ENCODE measurements around the gene E2F2.

Gene E2F2

DNA sequence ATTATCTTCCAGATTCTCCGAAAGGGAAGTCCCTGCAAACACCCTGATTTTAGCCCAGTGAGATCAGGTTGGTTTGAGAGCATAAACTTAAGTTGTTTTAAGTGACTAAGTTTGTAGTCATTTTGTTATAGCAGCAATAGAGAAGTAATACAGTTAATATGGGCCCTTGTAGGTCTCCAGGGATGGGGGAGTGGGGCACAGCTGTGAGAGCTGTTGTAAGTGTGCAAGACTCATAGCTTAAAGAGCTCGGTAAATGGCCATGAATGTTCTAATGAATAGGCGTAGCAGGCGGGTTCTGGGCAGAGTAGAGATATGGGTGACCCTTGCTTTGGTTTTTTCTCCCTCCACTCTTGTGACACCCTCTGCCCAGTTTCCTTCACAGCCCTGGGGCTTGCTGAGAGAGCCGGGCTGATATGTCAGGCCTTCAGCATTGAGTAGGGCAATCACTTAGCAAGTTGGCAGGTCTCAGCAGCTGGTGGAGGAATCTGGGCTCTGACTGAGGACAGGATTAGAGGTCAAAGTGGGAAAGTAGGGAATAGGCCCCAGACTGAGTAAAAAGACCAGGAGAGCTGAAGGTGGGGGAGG, 44.3 kb upstream of the E2F2 start:
- DNase-seq (ENCODE audit: low read depth): no peak
- no peak overlapping the region for H3K4me3 ChIP-seq (ENCODE audit: low read depth, low read length)
- TF ChIP-seq, protein P1, sequence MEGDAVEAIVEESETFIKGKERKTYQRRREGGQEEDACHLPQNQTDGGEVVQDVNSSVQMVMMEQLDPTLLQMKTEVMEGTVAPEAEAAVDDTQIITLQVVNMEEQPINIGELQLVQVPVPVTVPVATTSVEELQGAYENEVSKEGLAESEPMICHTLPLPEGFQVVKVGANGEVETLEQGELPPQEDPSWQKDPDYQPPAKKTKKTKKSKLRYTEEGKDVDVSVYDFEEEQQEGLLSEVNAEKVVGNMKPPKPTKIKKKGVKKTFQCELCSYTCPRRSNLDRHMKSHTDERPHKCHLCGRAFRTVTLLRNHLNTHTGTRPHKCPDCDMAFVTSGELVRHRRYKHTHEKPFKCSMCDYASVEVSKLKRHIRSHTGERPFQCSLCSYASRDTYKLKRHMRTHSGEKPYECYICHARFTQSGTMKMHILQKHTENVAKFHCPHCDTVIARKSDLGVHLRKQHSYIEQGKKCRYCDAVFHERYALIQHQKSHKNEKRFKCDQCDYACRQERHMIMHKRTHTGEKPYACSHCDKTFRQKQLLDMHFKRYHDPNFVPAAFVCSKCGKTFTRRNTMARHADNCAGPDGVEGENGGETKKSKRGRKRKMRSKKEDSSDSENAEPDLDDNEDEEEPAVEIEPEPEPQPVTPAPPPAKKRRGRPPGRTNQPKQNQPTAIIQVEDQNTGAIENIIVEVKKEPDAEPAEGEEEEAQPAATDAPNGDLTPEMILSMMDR (IDR thresholded peaks at IDR 0.05; ENCODE audit: control insufficient read depth, extremely low read depth, insufficient read depth): no peak

- TF ChIP-seq, protein P1 (IDR thresholded peaks at IDR 0.05; ENCODE audit: control insufficient read depth, extremely low read depth, insufficient read depth): no peak
- no peak overlapping the region for H3K4me3 ChIP-seq (ENCODE audit: low read depth, low read length)
- no peak for DNase-seq (ENCODE audit: low read depth)
Measured at GRCh38 chr1:23574265-23574754, 43.3 kb upstream of the E2F2 start.

GRCh38 chr1:23573574-23574182, 42.6 kb upstream of the E2F2 start:
- H3K4me3 ChIP-seq (ENCODE audit: low read depth, low read length): no peak overlapping the region
- TF ChIP-seq, protein P1 (IDR thresholded peaks at IDR 0.05; ENCODE audit: control insufficient read depth, extremely low read depth, insufficient read depth): no peak
- no peak for DNase-seq (ENCODE audit: low read depth)

DNA sequence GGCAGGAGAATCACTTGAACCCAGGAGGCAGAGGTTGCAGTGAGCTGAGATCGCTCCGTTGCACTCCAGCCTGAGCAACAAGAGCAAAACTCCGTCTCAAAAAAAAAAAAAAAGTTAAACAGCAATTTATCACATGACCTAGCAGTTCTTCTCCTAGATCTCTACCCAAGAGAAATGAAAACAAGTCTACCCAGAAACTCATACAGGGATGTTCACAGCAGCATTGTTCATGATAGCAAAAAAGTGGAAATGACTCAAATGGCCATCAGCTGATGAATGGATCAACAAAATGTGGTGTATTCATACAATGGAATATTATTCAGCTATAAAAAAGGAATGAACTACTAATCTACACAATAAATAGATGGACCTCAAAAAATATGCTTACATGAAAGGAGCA, 40.4 kb upstream of the E2F2 start:
- TF ChIP-seq, protein P1 (IDR thresholded peaks at IDR 0.05; ENCODE audit: control insufficient read depth, extremely low read depth, insufficient read depth): no peak
- no peak for DNase-seq (ENCODE audit: low read depth)
- no peak overlapping the region for H3K4me3 ChIP-seq (ENCODE audit: low read depth, low read length)

DNA sequence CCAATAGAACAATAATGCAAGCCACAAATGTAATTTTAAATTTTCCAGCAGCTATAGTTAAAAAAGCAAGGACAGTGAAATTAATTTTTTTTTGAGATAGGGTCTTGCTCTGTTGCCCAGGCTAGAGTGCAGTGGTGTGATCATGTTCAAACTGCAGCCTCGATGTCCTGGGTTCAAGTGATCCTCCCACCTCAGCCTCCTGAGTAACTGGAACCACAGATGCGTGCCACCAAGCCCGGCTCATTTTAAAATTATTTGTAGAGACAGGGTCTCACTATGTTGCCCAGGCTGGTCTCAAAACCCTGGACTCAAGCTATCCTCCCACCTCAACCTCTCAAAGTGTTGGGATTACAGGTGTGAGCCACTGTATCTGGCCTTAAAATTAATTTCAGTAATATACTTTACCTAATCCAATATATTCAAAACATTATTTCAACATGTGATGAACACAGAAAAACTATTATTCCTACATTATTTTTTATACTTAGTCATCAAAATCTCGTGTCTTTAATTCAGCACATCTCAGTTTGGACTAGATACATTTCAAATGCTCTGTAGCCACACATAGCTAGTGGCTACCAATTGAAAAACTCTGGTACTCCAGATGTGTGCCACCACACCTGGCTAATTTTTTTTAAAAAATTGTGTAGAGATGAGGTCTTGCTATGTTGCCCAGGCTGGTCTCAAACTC, 39.1 kb upstream of the E2F2 start:
- no peak for DNase-seq (ENCODE audit: low read depth)
- TF ChIP-seq, protein P1 (IDR thresholded peaks at IDR 0.05; ENCODE audit: control insufficient read depth, extremely low read depth, insufficient read depth): no peak

DNA sequence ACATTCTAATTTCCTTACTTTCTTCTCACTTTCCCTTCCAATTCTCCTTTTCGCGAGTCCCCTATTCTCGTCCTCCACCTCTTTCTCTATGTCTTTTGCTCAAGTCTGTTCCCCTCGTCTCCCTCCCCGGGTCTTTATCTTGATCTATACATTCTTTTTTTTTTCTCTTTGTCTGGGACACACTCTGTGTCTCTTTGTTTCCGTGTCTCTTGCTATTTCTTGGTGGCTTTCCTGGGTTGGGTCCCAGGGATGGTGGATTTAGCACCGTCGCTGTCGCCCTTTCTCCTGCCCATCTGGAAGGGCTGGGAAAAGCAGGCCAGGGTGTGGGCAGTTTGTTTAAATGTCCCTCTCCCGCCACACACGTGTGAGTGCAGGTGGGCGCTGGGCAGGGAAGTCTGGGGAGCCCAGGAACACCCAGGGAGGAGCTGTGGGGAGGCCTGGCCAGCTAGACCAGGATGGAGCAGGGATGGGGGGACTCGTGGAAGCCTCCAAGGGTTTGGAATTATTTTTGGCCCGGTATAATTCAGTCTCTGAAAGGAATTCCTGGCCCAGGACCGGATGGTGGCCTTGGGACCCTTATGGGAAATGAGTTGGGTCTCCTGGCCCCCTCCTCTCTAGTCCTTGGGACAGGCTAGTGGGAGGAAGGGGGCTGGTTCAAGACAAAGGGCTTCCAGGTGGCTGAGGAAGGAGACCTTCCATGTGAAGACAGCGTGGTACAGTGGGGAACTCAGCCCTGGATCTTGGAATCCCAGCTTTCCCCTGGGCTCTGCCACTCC, 37.8 kb upstream of the E2F2 start:
- H3K4me3 ChIP-seq (ENCODE audit: low read depth, low read length): no peak overlapping the region
- TF ChIP-seq, protein P1 (IDR thresholded peaks at IDR 0.05; ENCODE audit: control insufficient read depth, extremely low read depth, insufficient read depth): no peak
- no peak for DNase-seq (ENCODE audit: low read depth)

More for the DNA sequence above, 39.1 kb upstream of the E2F2 start:
- H3K4me3 ChIP-seq (ENCODE audit: low read depth, low read length): no peak overlapping the region

Data from LNCaP clone FGC (cell line).